A673 (cell line): ENCODE results near the gene CCDC83.

Source experiments
- EZH2 ChIP-seq: fragments of 200-600 bp; sonication (generic); IDR thresholded peaks from 2 replicates; pipeline ENCODE4 v1.6.1; 2017; ENCODE audit warnings: borderline replicate concordance, low read depth, mild to moderate bottlenecking, mixed read lengths, antibody characterized with exemption, low read length; ENCODE audit not compliant: poor library complexity, severe bottlenecking
- TF ChIP-seq, protein P1 (sequence below): fragments of 300-800, 200-600 bp; sonication (generic); conservative IDR thresholded peaks from 2 replicates; pipeline ENCODE4 v1.5.1; 2017; ENCODE audit warnings: low read depth, mild to moderate bottlenecking, antibody characterized with exemption, low read length, moderate library complexity, mixed read lengths

DNA sequence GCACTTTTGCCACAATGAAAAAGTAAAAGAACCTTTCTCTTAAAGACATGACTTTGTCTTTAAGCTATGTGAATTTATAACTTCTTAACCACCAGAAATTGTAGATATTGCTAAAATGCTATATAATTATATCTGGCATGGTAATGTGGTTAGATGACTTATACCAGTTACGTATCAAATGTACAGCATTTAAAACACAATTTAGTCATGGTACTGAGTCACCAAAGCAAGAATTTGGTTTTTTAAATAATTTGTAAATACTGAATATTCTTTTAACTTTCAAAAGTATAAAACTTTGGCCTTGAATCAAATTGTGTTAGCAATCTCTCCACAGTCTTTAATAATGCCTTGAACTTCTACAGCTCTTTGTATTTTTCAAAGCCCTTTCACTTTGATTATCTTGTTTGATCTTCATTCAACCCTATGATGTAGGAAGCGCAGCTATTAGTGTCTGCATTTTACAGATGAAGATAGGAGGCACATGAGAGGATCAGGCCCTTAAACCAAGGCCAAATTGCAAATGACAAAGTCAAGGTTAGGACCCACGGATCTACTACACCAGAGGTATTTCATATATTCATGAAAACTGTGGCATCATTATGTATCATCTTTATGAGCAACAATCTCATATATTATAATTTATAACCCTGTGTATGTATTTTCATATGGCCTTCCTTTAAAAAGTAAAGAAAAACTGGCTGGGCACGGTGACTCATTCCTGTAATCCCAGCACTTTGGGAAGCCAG lies 39.8 kb upstream of the CCDC83 start:
- TF ChIP-seq, protein P1, sequence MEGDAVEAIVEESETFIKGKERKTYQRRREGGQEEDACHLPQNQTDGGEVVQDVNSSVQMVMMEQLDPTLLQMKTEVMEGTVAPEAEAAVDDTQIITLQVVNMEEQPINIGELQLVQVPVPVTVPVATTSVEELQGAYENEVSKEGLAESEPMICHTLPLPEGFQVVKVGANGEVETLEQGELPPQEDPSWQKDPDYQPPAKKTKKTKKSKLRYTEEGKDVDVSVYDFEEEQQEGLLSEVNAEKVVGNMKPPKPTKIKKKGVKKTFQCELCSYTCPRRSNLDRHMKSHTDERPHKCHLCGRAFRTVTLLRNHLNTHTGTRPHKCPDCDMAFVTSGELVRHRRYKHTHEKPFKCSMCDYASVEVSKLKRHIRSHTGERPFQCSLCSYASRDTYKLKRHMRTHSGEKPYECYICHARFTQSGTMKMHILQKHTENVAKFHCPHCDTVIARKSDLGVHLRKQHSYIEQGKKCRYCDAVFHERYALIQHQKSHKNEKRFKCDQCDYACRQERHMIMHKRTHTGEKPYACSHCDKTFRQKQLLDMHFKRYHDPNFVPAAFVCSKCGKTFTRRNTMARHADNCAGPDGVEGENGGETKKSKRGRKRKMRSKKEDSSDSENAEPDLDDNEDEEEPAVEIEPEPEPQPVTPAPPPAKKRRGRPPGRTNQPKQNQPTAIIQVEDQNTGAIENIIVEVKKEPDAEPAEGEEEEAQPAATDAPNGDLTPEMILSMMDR, result no peak
- no peak for TF ChIP-seq EZH2
